HepG2 (cell line): Measurements from ENCODE around the gene XIAP. TPM values are rescaled to one million over a fixed set of nuclear protein-coding genes. Genes with fewer than 3 reads are reported as not detected.
A peak's percentile ranks its signal among the peaks of the same experiment; 100 is the strongest.

Source experiments
- AGO1 ChIP-seq: fragments of 200-400 bp; formaldehyde crosslinking; IDR thresholded peaks from 2 replicates; pipeline ENCODE4 v1.6.1; 2017; ENCODE audit warnings: mild to moderate bottlenecking, low read depth, low read length, moderate library complexity; ENCODE audit not compliant: poor library complexity, severe bottlenecking
- CREM ChIP-seq, 2 experiments: sonication (generic) in 1 of 2; formaldehyde crosslinking in 1 of 2; IDR thresholded peaks; 2 replicates each; pipeline versions ENCODE4 v1.4.0 to v1.6.1; 2016 to 2020; ENCODE audit warnings: antibody characterized with exemption in 1 of 2, mild to moderate bottlenecking in 1 of 2, missing genetic modification reagents in 1 of 2
- DDIT3 ChIP-seq: sonication (generic); formaldehyde crosslinking; IDR thresholded peaks from 2 replicates; pipeline ENCODE4 v1.4.0; 2020; ENCODE audit warnings: mild to moderate bottlenecking, missing genetic modification reagents
- EED ChIP-seq: sonication (generic); formaldehyde crosslinking; IDR thresholded peaks from 2 replicates; pipeline ENCODE4 v1.5.0; 2020; ENCODE audit warnings: mild to moderate bottlenecking, missing genetic modification reagents
- ELK4 ChIP-seq: sonication (generic); formaldehyde crosslinking; IDR thresholded peaks from 2 replicates; pipeline ENCODE4 v1.9.0; 2021; ENCODE audit warnings: missing genetic modification reagents, borderline replicate concordance
- KLF15 ChIP-seq: sonication (generic); formaldehyde crosslinking; IDR thresholded peaks from 2 replicates; pipeline ENCODE4 v1.8.1; 2023; ENCODE audit warnings: borderline replicate concordance, mild to moderate bottlenecking, inconsistent platforms, missing genetic modification reagents, mixed read lengths
- MBD4 ChIP-seq: IDR thresholded peaks from 2 replicates; pipeline ENCODE4 v1.6.1; 2012; ENCODE audit warnings: low read length, inconsistent platforms, borderline replicate concordance
- MXD4 ChIP-seq: IDR thresholded peaks from 2 replicates; pipeline ENCODE4 v1.6.1; 2016; ENCODE audit warnings: mild to moderate bottlenecking, missing biosample characterization, missing genetic modification reagents
- MYNN ChIP-seq: sonication (generic); formaldehyde crosslinking; IDR thresholded peaks from 2 replicates; pipeline ENCODE4 v1.4.0; 2020; ENCODE audit warnings: mild to moderate bottlenecking, low read depth, missing genetic modification reagents
- POGZ ChIP-seq: sonication (generic); formaldehyde crosslinking; IDR thresholded peaks from 2 replicates; pipeline ENCODE4 v1.4.0; 2020; ENCODE audit warnings: mild to moderate bottlenecking, missing genetic modification reagents
- RBFOX2 ChIP-seq: fragments of 200-400 bp; formaldehyde crosslinking; IDR thresholded peaks from 2 replicates; pipeline ENCODE4 v1.6.1; 2017; ENCODE audit warnings: low read depth, mild to moderate bottlenecking, low read length
- RORA ChIP-seq: sonication (generic); formaldehyde crosslinking; IDR thresholded peaks from 2 replicates; pipeline ENCODE4 v1.5.0; 2020; ENCODE audit warnings: mild to moderate bottlenecking, missing genetic modification reagents, moderate library complexity
- SALL1 ChIP-seq: sonication (generic); formaldehyde crosslinking; IDR thresholded peaks from 2 replicates; pipeline ENCODE4 v1.8.0; 2022; ENCODE audit warnings: mild to moderate bottlenecking, missing genetic modification reagents
- SOX13 ChIP-seq, 3 experiments: fragments of 450-650 bp in 1 of 3; sonication (generic) in 1 of 3; formaldehyde crosslinking in 1 of 3; IDR thresholded peaks in 2 of 3; conservative IDR thresholded peaks in 1 of 3; 2 replicates each; pipeline versions ENCODE4 v1.5.0 to v1.6.1; 2016 to 2020; ENCODE audit warnings: antibody characterized with exemption in 1 of 3, mild to moderate bottlenecking in 1 of 3, missing compliant biosample characterization in 1 of 3, missing genetic modification reagents in 1 of 3, moderate library complexity in 1 of 3
- TBX2 ChIP-seq: sonication (generic); formaldehyde crosslinking; IDR thresholded peaks from 2 replicates; pipeline ENCODE4 v1.5.0; 2020; ENCODE audit warnings: missing genetic modification reagents, mild to moderate bottlenecking, borderline replicate concordance
- TFDP1 ChIP-seq: IDR thresholded peaks from 2 replicates; pipeline ENCODE4 v1.6.1; 2016; ENCODE audit warnings: missing compliant biosample characterization, missing genetic modification reagents, borderline replicate concordance
- ZMAT3 ChIP-seq: sonication (generic); formaldehyde crosslinking; conservative IDR thresholded peaks from 2 replicates; pipeline ENCODE4 v1.7.0; 2021; ENCODE audit warnings: missing genetic modification reagents
- ZNF180 ChIP-seq: sonication (generic); formaldehyde crosslinking; IDR thresholded peaks from 2 replicates; pipeline ENCODE4 v1.4.0; 2020; ENCODE audit warnings: low read depth, missing genetic modification reagents, borderline replicate concordance
- ZNF282 ChIP-seq: fragments of 450-650 bp; IDR thresholded peaks from 2 replicates; pipeline ENCODE4 v1.6.1; 2018; ENCODE audit not compliant: partially characterized antibody
- ZNF33B ChIP-seq: sonication (generic); formaldehyde crosslinking; IDR thresholded peaks from 2 replicates; pipeline ENCODE4 v1.5.1; 2020; ENCODE audit warnings: mild to moderate bottlenecking, missing genetic modification reagents
- ZNF451 ChIP-seq: sonication (generic); formaldehyde crosslinking; IDR thresholded peaks from 2 replicates; pipeline ENCODE4 v1.5.0; 2020; ENCODE audit warnings: mild to moderate bottlenecking, missing genetic modification reagents
- ZNF468 ChIP-seq: sonication (generic); formaldehyde crosslinking; IDR thresholded peaks from 2 replicates; pipeline ENCODE4 v1.8.0; 2022; ENCODE audit warnings: mild to moderate bottlenecking, moderate library complexity, missing genetic modification reagents
- ZNF510 ChIP-seq: sonication (generic); formaldehyde crosslinking; IDR thresholded peaks from 2 replicates; pipeline ENCODE4 v1.4.0; 2020; ENCODE audit warnings: low read depth, mild to moderate bottlenecking, missing genetic modification reagents
- ZNF513 ChIP-seq: sonication (generic); formaldehyde crosslinking; conservative IDR thresholded peaks from 2 replicates; pipeline ENCODE4 v1.5.0; 2020; ENCODE audit warnings: missing genetic modification reagents
- ZNF564 ChIP-seq: sonication (generic); formaldehyde crosslinking; IDR thresholded peaks from 2 replicates; pipeline ENCODE4 v1.8.1; 2023; ENCODE audit warnings: mild to moderate bottlenecking, missing genetic modification reagents
- ZNF773 ChIP-seq: sonication (generic); formaldehyde crosslinking; IDR thresholded peaks from 2 replicates; pipeline ENCODE4 v1.4.0; 2020; ENCODE audit warnings: missing genetic modification reagents, borderline replicate concordance
- polyA plus RNA-seq, 8 experiments: library from polyadenylated mRNA; depleted of rRNA in 3 of 8; stranded (reverse) in 7 of 8; unstranded in 1 of 8; fragments of >200 nt; fragmentation: Illumina TruSeq in 4 of 8; extraction: Trizol in 4 of 8; gene quantifications; 2 replicates each; pipeline versions ENCODE4 v1.2.1 to v1.2.3, GENCODE V29; 2011 to 2016; ENCODE audit warnings: low read depth in 4 of 8, missing spikeins in 1 of 8, mixed read lengths in 1 of 8; ENCODE audit not compliant: insufficient read depth in 1 of 8
- total RNA-seq, 5 experiments: library from RNA; depleted of rRNA; stranded (reverse); fragments of >200 nt; fragmentation: Illumina TruSeq; extraction: Trizol; gene quantifications; 2 replicates each; pipeline ENCODE4 v1.2.3, GENCODE V29; 2016; ENCODE audit warnings: low read depth in 1 of 5

XIAP gene
- total and polyA plus RNA-seq, 2 of the 13 experiments (the other 11 are each of a cell fraction or from before 2014, with no cell fraction given): 12.9 to 29.5 TPM

GRCh38 chrX:123962794-123963373 lies 103.0 kb downstream of the XIAP start (continued):
- TF ChIP-seq ZNF510 (no peak), ZNF773 (no peak), TFDP1 (CRISPR knock-in tag) (no peak), ZNF180 (no peak), MXD4 (CRISPR knock-in tag) (no peak), DDIT3 (CRISPR knock-in tag) (no peak), RORA (CRISPR knock-in tag) (no peak), POGZ (CRISPR knock-in tag) (no peak), ELK4 (no peak), ZNF451 (CRISPR knock-in tag) (no peak), ZNF564 (CRISPR knock-in tag) (no peak), SOX13 (IDR thresholded peaks at IDR 0.05) (no peak), SOX13 (CRISPR knock-in tag; conservative IDR thresholded peaks at IDR 0.05 in 1 of 2, IDR thresholded peaks at IDR 0.05 in 1 of 2) (peak in 1 of 2 experiments; percentile 41; a peak in 2 of 4 replicates), ZMAT3 (CRISPR knock-in tag) (no peak), ZNF513 (no peak), EED (CRISPR knock-in tag) (no peak), MBD4 (no peak), AGO1 (no peak), ZNF33B (CRISPR knock-in tag) (no peak), KLF15 (CRISPR knock-in tag) (no peak), TBX2 (CRISPR knock-in tag) (peak; percentile 36; the same call in 1 of the 2 replicates), ZNF282 (no peak), RBFOX2 (no peak), CREM (IDR thresholded peaks at IDR 0.05) (peak; percentile 47; the same call in 1 of the 2 replicates), CREM (CRISPR knock-in tag; IDR thresholded peaks at IDR 0.05) (no peak), ZNF468 (no peak), SALL1 (CRISPR knock-in tag) (peak; percentile 42), MYNN (CRISPR knock-in tag) (no peak)
